Measurements from ENCODE around the gene SIGLEC5. TPM values are rescaled to one million over a fixed set of nuclear protein-coding genes. Genes with fewer than 3 reads are reported as not detected.

The SIGLEC5 gene
- total and polyA plus RNA-seq, 2 of the 13 experiments (the other 11 are each of a cell fraction or from before 2014, with no cell fraction given): not detected

DNA sequence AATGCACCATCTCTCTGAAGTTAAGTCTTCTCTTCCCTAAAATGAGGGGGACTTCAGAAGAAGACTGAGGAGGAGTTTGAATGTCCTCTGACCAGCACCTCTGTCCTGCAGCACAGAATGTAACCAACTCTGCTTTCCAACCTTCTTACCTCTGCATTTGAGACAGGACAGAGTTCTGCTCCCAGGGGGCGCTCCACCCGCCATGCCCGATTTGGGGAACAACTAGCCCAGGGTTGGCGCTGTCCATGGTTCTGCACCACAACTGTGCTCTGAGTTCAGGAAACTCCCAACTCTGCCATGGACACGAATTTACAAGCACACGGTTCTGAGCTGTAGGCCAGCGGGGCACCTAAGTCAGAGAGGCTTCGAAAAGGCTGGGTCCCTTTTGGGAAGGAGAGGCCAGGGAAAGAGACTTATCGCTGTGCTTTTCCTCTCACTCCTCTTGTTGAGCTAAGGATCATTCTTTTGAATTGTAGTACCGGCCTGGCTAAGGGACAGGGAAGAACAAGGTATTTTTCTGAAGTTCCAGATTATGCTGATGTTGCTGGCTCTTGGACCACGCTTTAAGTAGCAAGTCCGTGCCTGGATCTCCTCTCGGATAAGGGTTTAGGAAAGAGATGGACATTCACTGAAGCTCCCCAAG lies 22.2 kb downstream of the SIGLEC5 start (continued):
- no peak for TF ChIP-seq GMEB2 (CRISPR knock-in tag; IDR thresholded peaks at IDR 0.05; ENCODE audit: low read depth)
- no peak for TF ChIP-seq SIN3A (IDR thresholded peaks at IDR 0.05; ENCODE audit: borderline replicate concordance, low read depth, low read length)
- peak; percentile 51; the same call in 1 of the 2 replicates for TF ChIP-seq ZNF317 (CRISPR knock-in tag; IDR thresholded peaks at IDR 0.05)
- peak; percentile 71 for TF ChIP-seq NCOA2 (CRISPR knock-in tag; IDR thresholded peaks at IDR 0.05)
- TF ChIP-seq KDM5B (CRISPR knock-in tag; IDR thresholded peaks at IDR 0.05; ENCODE audit: borderline replicate concordance): peak; percentile 79; the same call in 1 of the 2 replicates
- peak; percentile 50; the same call in 1 of the 2 replicates for TF ChIP-seq KDM3A (CRISPR knock-in tag; IDR thresholded peaks at IDR 0.05; ENCODE audit: low read depth)
- TF ChIP-seq, protein P1, sequence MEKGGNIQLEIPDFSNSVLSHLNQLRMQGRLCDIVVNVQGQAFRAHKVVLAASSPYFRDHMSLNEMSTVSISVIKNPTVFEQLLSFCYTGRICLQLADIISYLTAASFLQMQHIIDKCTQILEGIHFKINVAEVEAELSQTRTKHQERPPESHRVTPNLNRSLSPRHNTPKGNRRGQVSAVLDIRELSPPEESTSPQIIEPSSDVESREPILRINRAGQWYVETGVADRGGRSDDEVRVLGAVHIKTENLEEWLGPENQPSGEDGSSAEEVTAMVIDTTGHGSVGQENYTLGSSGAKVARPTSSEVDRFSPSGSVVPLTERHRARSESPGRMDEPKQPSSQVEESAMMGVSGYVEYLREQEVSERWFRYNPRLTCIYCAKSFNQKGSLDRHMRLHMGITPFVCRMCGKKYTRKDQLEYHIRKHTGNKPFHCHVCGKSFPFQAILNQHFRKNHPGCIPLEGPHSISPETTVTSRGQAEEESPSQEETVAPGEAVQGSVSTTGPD (CRISPR knock-in tag; IDR thresholded peaks at IDR 0.05): no peak
- TF ChIP-seq RFX1 (IDR thresholded peaks at IDR 0.05): no peak
- TF ChIP-seq ZBTB1 (CRISPR knock-in tag; IDR thresholded peaks at IDR 0.05; ENCODE audit: borderline replicate concordance): no peak; the same call in 1 of the 2 replicates
- TF ChIP-seq FOXC1 (CRISPR knock-in tag; IDR thresholded peaks at IDR 0.05; ENCODE audit: borderline replicate concordance): peak; percentile 48; the same call in 1 of the 2 replicates
- peak; percentile 58 for TF ChIP-seq TEAD3 (CRISPR knock-in tag; optimal IDR thresholded peaks at IDR 0.05; ENCODE audit: borderline replicate concordance)
- TF ChIP-seq ZBTB26 (CRISPR knock-in tag; IDR thresholded peaks at IDR 0.05; ENCODE audit: borderline replicate concordance): peak; percentile 93
- TF ChIP-seq, protein P2, sequence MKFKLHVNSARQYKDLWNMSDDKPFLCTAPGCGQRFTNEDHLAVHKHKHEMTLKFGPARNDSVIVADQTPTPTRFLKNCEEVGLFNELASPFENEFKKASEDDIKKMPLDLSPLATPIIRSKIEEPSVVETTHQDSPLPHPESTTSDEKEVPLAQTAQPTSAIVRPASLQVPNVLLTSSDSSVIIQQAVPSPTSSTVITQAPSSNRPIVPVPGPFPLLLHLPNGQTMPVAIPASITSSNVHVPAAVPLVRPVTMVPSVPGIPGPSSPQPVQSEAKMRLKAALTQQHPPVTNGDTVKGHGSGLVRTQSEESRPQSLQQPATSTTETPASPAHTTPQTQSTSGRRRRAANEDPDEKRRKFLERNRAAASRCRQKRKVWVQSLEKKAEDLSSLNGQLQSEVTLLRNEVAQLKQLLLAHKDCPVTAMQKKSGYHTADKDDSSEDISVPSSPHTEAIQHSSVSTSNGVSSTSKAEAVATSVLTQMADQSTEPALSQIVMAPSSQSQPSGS (CRISPR knock-in tag; IDR thresholded peaks at IDR 0.05): peak; percentile 82; the same call in 1 of the 2 replicates
- TF ChIP-seq, protein P3, sequence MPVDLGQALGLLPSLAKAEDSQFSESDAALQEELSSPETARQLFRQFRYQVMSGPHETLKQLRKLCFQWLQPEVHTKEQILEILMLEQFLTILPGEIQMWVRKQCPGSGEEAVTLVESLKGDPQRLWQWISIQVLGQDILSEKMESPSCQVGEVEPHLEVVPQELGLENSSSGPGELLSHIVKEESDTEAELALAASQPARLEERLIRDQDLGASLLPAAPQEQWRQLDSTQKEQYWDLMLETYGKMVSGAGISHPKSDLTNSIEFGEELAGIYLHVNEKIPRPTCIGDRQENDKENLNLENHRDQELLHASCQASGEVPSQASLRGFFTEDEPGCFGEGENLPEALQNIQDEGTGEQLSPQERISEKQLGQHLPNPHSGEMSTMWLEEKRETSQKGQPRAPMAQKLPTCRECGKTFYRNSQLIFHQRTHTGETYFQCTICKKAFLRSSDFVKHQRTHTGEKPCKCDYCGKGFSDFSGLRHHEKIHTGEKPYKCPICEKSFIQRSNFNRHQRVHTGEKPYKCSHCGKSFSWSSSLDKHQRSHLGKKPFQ (CRISPR knock-in tag; IDR thresholded peaks at IDR 0.05; ENCODE audit: insufficient replicate concordance): peak; percentile 70
- peak; percentile 68; the same call in 1 of the 2 replicates for TF ChIP-seq ZNF205 (CRISPR knock-in tag; IDR thresholded peaks at IDR 0.05)
- peak; percentile 86; the same call in 1 of the 2 replicates for TF ChIP-seq ISX (CRISPR knock-in tag; conservative IDR thresholded peaks at IDR 0.05)
- 0 out of 2 replicates have a peak, but pooled peaks have one; percentile 48 for TF ChIP-seq SKIL (CRISPR knock-in tag; IDR thresholded peaks at IDR 0.05; ENCODE audit: borderline replicate concordance)
